Activated T-helper 1 cell treated with anti-CD3 and anti-CD28 coated beads, Interleukin-12 subunit alpha, Interleukin-12 subunit beta, Interleukin-2, Interleukin-4 antibody, amounts not matched to agents 30 ng/mL and 10 ng/mL and 1 ng/mL, durations not matched to agents 14 hours and 24 hours and 36 hours (primary cell): ENCODE data around the gene SNED1. TPM values are rescaled to one million over a fixed set of nuclear protein-coding genes. Genes with fewer than 3 reads are reported as not detected.

ENCODE experiments used
- DNase-seq: peaks from one replicate; pipeline ENCODE4 v3.0.0; 2021; ENCODE audit warnings: low spot score
- H3K27ac Mint-ChIP-seq: one replicate; pipeline ENCODE4 v1.8.0; 2021; ENCODE audit warnings: mild to moderate bottlenecking, mixed read lengths
- H3K27me3 Mint-ChIP-seq: one replicate; pipeline ENCODE4 v1.8.0; 2022; ENCODE audit warnings: mild to moderate bottlenecking, moderate library complexity, mixed read lengths; ENCODE audit not compliant: insufficient read depth
- H3K36me3 Mint-ChIP-seq: one replicate; pipeline ENCODE4 v1.8.0; 2021; ENCODE audit warnings: low read depth, mixed read lengths
- H3K4me1 Mint-ChIP-seq: one replicate; pipeline ENCODE4 v1.8.0; 2021; ENCODE audit warnings: low read depth, mixed read lengths
- H3K4me3 Mint-ChIP-seq: one replicate; pipeline ENCODE4 v1.8.0; 2021; ENCODE audit warnings: mild to moderate bottlenecking, moderate library complexity, mixed read lengths
- H3K9me3 Mint-ChIP-seq: one replicate; pipeline ENCODE4 v1.8.0; 2021; ENCODE audit warnings: mixed read lengths
- intact Hi-C: fragments of 100-400 bp; cut with micrococcal nuclease; formaldehyde crosslinking; loops from one replicate; pipeline ENCODE4 v1.15.1; 2024
- total RNA-seq: library from RNA; stranded (reverse); gene quantifications from 2 replicates; pipeline ENCODE4 v1.2.3, GENCODE V29; 2022

The SNED1 gene
- total RNA-seq: 1.6 and 2.5 TPM in 2 replicates

- DNase-seq: peak; percentile 70
- H3K27me3 Mint-ChIP-seq: peaks cover 25% of the 10 kb centered on the region
- no peaks in the 10 kb centered on the region for H3K36me3 Mint-ChIP-seq
- no peaks in the 10 kb centered on the region for H3K9me3 Mint-ChIP-seq
- H3K27ac Mint-ChIP-seq: no peak within 1 kb of the TSS
- peak within 1 kb of the TSS; percentile 53 for H3K4me3 Mint-ChIP-seq
- H3K4me1 Mint-ChIP-seq: no peaks in the 10 kb centered on the region
- intact Hi-C loops: loop anchor here (1.0 to 2.0 kb wide), 2 partner anchors 39 to 166 kb away; no protein-coding TSS in a partner anchor
Observed at GRCh38 chr2:240997856-240998705, at the start of gene SNED1. SNED1 (plus strand) TSS chr2:240998618; CDS start chr2:240998838, 220 bp downstream.

GRCh38 chr2:240948905-240949790, 49.3 kb upstream of the SNED1 start:
- Mint-ChIP-seq H3K4me3 (no peak overlapping the region), H3K9me3 (no peaks in the 10 kb centered on the region), H3K27me3 (peaks cover 8% of the 10 kb centered on the region), H3K36me3 (no peaks in the 10 kb centered on the region), H3K4me1 (no peaks in the 10 kb centered on the region), H3K27ac (no peak overlapping the region)
- no peak for DNase-seq
- intact Hi-C loops: no loop called here

- H3K4me1 Mint-ChIP-seq: no peaks in the 10 kb centered on the region
- no peak overlapping the region for H3K27ac Mint-ChIP-seq
- intact Hi-C loops: no loop called here
- H3K27me3 Mint-ChIP-seq: peaks cover 2% of the 10 kb centered on the region
- H3K36me3 Mint-ChIP-seq: no peaks in the 10 kb centered on the region
- no peaks in the 10 kb centered on the region for H3K9me3 Mint-ChIP-seq
- H3K4me3 Mint-ChIP-seq: no peak overlapping the region
- no peak for DNase-seq
Observed at GRCh38 chr2:240949791-240950705, 48.4 kb upstream of the SNED1 start.

GRCh38 chr2:240951045-240951594, 47.3 kb upstream of the SNED1 start:
- intact Hi-C loops: no loop called here
- H3K27me3 Mint-ChIP-seq: no peaks in the 10 kb centered on the region
- H3K27ac Mint-ChIP-seq: no peak overlapping the region
- no peaks in the 10 kb centered on the region for H3K4me1 Mint-ChIP-seq
- DNase-seq: no peak
- no peak overlapping the region for H3K4me3 Mint-ChIP-seq
- H3K9me3 Mint-ChIP-seq: no peaks in the 10 kb centered on the region
- H3K36me3 Mint-ChIP-seq: no peaks in the 10 kb centered on the region

GRCh38 chr2:240952496-240953246, 45.7 kb upstream of the SNED1 start:
- Mint-ChIP-seq H3K9me3 (no peaks in the 10 kb centered on the region), H3K4me1 (no peaks in the 10 kb centered on the region), H3K27me3 (no peaks in the 10 kb centered on the region), H3K4me3 (no peak overlapping the region), H3K27ac (no peak overlapping the region), H3K36me3 (no peaks in the 10 kb centered on the region)
- no peak for DNase-seq
- intact Hi-C loops: no loop called here

GRCh38 chr2:240953426-240954410, 44.7 kb upstream of the SNED1 start:
- Mint-ChIP-seq H3K4me3 (no peak overlapping the region), H3K4me1 (no peaks in the 10 kb centered on the region), H3K27me3 (no peaks in the 10 kb centered on the region), H3K9me3 (no peaks in the 10 kb centered on the region), H3K27ac (no peak overlapping the region), H3K36me3 (no peaks in the 10 kb centered on the region)
- intact Hi-C loops: no loop called here
- no peak for DNase-seq

GRCh38 chr2:240954436-240955305, 43.7 kb upstream of the SNED1 start:
- H3K9me3 Mint-ChIP-seq: no peaks in the 10 kb centered on the region
- H3K27ac Mint-ChIP-seq: no peak overlapping the region
- no peaks in the 10 kb centered on the region for H3K4me1 Mint-ChIP-seq
- DNase-seq: no peak
- no peaks in the 10 kb centered on the region for H3K27me3 Mint-ChIP-seq
- H3K4me3 Mint-ChIP-seq: no peak overlapping the region
- intact Hi-C loops: no loop called here
- no peaks in the 10 kb centered on the region for H3K36me3 Mint-ChIP-seq

GRCh38 chr2:240955306-240956170, 42.9 kb upstream of the SNED1 start:
- no peak for DNase-seq
- Mint-ChIP-seq H3K27ac (no peak overlapping the region), H3K9me3 (no peaks in the 10 kb centered on the region), H3K4me3 (no peak overlapping the region), H3K27me3 (peaks cover 4% of the 10 kb centered on the region), H3K4me1 (no peaks in the 10 kb centered on the region), H3K36me3 (no peaks in the 10 kb centered on the region)
- intact Hi-C loops: no loop called here

- Mint-ChIP-seq H3K4me3 (no peak overlapping the region), H3K27ac (no peak overlapping the region), H3K9me3 (no peaks in the 10 kb centered on the region), H3K27me3 (peaks cover 4% of the 10 kb centered on the region), H3K4me1 (no peaks in the 10 kb centered on the region), H3K36me3 (no peaks in the 10 kb centered on the region)
- DNase-seq: no peak
- intact Hi-C loops: no loop called here
Observed at GRCh38 chr2:240956171-240956934, 42.1 kb upstream of the SNED1 start.
